ENCODE measurements around the gene CCDC126.

DNA sequence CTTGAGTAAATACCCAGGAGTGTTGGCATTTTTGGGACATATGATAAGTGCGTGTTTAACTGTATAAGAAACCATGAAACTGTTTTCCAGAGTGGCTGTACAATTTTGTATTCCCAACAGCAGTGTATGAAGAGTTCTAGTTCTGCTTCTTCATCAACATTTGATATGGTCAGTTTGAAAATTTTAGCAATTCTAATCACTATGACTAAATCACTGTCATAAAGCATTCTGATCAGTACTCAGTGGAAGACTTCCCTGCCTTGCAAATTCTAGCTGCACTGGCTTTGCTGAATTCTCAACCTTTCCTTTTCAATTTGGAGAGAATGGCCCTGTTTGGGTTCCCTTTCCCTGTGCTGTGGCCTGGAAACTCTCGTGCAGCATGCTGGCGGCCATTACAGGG is 64.2 kb downstream of the CCDC126 start:
- TF ChIP-seq POLR2AphosphoS5 (IDR thresholded peaks at IDR 0.05; ENCODE audit: low read depth, low read length) (no peak), POLR2A (IDR thresholded peaks at IDR 0.05; ENCODE audit: low read depth, low read length) (no peak), TAF1 (IDR thresholded peaks at IDR 0.05; ENCODE audit: low read depth, low read length) (no peak), PAX5 (IDR thresholded peaks at IDR 0.05; ENCODE audit: insufficient read depth, low read length, severe bottlenecking) (no peak), SPI1 (IDR thresholded peaks at IDR 0.05; ENCODE audit: low read depth, low read length) (no peak), POU2F2 (IDR thresholded peaks at IDR 0.05; ENCODE audit: low read depth, low read length) (no peak)

Measured in GM12891 (cell line).